ENCODE results near the gene TWF2. TPM values are rescaled to one million over a fixed set of nuclear protein-coding genes. Genes with fewer than 3 reads are reported as not detected.
A peak's percentile ranks its signal among the peaks of the same experiment; 100 is the strongest.

Gene TWF2
- total RNA-seq, 4 donors from 2014 or later, result 33.2 to 46.2 (median 42.6) TPM

DNA sequence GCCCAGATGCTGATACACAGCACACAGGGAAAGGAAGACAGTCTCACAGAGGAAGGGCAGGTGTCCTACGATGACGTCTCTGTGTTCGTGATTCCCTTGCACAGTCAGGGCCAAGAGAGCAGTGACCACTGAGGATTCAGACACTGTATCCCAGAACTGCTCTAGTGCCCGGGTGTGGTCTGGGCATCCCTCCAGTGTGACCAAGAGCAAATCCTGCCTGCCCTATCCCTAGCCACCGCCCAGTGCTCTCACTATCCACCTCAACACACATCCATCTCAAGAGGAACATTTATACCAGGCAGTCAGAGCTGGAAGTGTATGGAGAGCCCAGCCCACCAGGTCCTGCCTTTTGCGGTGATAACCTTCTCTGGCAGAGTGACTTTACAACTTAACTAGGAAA, 10.7 kb upstream of the TWF2 start:
- TF ChIP-seq, protein P1, sequence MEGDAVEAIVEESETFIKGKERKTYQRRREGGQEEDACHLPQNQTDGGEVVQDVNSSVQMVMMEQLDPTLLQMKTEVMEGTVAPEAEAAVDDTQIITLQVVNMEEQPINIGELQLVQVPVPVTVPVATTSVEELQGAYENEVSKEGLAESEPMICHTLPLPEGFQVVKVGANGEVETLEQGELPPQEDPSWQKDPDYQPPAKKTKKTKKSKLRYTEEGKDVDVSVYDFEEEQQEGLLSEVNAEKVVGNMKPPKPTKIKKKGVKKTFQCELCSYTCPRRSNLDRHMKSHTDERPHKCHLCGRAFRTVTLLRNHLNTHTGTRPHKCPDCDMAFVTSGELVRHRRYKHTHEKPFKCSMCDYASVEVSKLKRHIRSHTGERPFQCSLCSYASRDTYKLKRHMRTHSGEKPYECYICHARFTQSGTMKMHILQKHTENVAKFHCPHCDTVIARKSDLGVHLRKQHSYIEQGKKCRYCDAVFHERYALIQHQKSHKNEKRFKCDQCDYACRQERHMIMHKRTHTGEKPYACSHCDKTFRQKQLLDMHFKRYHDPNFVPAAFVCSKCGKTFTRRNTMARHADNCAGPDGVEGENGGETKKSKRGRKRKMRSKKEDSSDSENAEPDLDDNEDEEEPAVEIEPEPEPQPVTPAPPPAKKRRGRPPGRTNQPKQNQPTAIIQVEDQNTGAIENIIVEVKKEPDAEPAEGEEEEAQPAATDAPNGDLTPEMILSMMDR (IDR thresholded peaks at IDR 0.05), result no peak
- TF ChIP-seq POLR2AphosphoS5 (IDR thresholded peaks at IDR 0.05), result no peak
- no peak for TF ChIP-seq EP300 (IDR thresholded peaks at IDR 0.05)
- TF ChIP-seq POLR2A (IDR thresholded peaks at IDR 0.05), result no peak
- H3K4me3 ChIP-seq, result no peak overlapping the region
- DNase-seq (ENCODE audit: low spot score in 2 of 2), result no peak
- peaks cover 61% of the 10 kb centered on the region for H3K4me1 ChIP-seq
- no peaks in the 10 kb centered on the region for H3K9me3 ChIP-seq
- H3K27me3 ChIP-seq, result no peaks in the 10 kb centered on the region
- no peak overlapping the region for H3K27ac ChIP-seq
- peaks cover 56% of the 10 kb centered on the region for H3K36me3 ChIP-seq
- WGBS, result 85% methylated on average over 5 of the region's 6 CpGs

DNA sequence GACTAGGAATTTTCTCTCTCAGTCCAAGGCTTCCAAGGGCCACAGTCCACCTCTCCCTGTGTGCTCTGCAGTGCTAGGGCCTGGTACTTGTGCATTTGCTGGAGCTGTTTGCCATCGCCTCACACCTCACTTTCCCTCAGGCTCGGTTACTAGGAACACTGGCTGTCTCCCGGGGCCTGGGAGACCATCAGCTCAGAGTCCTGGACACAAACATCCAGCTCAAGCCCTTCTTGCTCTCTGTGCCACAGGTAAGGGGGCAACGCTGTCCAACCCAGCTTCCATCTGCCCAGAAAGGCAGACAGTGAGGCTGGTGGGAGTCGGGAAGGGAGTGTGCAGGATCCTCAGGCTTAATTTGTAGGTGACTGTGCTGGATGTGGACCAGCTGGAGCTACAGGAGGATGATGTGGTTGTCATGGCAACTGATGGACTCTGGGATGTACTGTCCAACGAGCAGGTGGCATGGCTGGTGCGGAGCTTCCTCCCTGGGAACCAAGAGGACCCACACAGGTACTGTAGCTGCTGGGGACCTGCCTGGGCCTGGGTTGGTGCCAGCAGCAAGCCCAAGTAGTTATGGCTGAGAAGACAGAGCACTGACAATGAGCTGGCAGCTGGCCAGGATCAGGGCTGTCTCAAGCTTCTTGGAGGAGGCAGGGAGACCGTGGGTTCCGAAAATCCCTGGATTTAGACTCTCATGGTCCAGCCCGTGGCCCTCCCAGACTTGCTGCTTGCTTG, 10.0 kb upstream of the TWF2 start:
- Histone ChIP-seq H3K4me1 (peaks cover 61% of the 10 kb centered on the region), H3K27me3 (no peaks in the 10 kb centered on the region), H3K36me3 (peaks cover 54% of the 10 kb centered on the region), H3K27ac (no peak overlapping the region), H3K9me3 (no peaks in the 10 kb centered on the region), H3K4me3 (no peak overlapping the region)
- TF ChIP-seq POLR2AphosphoS5 (IDR thresholded peaks at IDR 0.05), result no peak
- TF ChIP-seq, protein P1 (IDR thresholded peaks at IDR 0.05), result no peak
- no peak for TF ChIP-seq EP300 (IDR thresholded peaks at IDR 0.05)
- TF ChIP-seq POLR2A (IDR thresholded peaks at IDR 0.05), result no peak
- peak in 1 of 2 donors; percentile 79 for DNase-seq (ENCODE audit: low spot score in 2 of 2)
- WGBS, result 80% methylated on average over 3 of the region's 10 CpGs

DNA sequence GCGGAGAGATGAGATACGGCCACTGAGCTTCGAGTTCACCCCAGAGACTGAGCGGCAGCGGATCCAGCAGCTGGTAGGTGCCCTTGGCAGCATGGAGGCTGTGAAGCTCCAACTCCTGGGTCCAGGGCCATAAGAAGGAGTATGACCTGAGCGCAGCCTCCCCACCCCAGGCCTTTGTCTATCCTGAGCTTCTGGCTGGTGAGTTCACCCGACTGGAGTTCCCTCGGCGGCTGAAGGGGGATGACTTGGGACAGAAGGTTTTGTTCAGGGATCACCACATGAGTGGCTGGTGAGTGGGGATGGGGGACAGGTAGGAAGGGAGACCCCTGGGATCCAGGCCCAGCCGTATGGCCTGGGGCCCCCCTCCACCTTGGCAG, 9.2 kb upstream of the TWF2 start:
- 87% methylated on average over 4 of the region's 10 CpGs for WGBS
- TF ChIP-seq EP300 (IDR thresholded peaks at IDR 0.05), result no peak
- TF ChIP-seq POLR2AphosphoS5 (IDR thresholded peaks at IDR 0.05), result no peak
- no peak for TF ChIP-seq POLR2A (IDR thresholded peaks at IDR 0.05)
- TF ChIP-seq, protein P1 (IDR thresholded peaks at IDR 0.05), result no peak
- Histone ChIP-seq H3K9me3 (no peaks in the 10 kb centered on the region), H3K27ac (no peak overlapping the region), H3K4me3 (no peak overlapping the region), H3K36me3 (peaks cover 48% of the 10 kb centered on the region), H3K4me1 (peaks cover 56% of the 10 kb centered on the region), H3K27me3 (no peaks in the 10 kb centered on the region)
- peak in 1 of 2 donors; percentile 78 for DNase-seq (ENCODE audit: low spot score in 2 of 2)

- Histone ChIP-seq H3K36me3 (peaks cover 47% of the 10 kb centered on the region), H3K9me3 (no peaks in the 10 kb centered on the region), H3K4me3 (peak overlapping the region; percentile 62), H3K4me1 (peaks cover 50% of the 10 kb centered on the region), H3K27me3 (no peaks in the 10 kb centered on the region), H3K27ac (no peak overlapping the region)
- 87% methylated on average over 7 of the region's 7 CpGs for WGBS
- TF ChIP-seq POLR2AphosphoS5 (IDR thresholded peaks at IDR 0.05) (no peak), POLR2A (IDR thresholded peaks at IDR 0.05) (no peak), EP300 (IDR thresholded peaks at IDR 0.05) (no peak)
- TF ChIP-seq, protein P1 (IDR thresholded peaks at IDR 0.05), result no peak
- DNase-seq (ENCODE audit: low spot score in 2 of 2), result no peak
These were observed 8.6 kb upstream of the TWF2 start for GRCh38 chr3:52247409-52248164.

- H3K27ac ChIP-seq, result peak overlapping the region; percentile 83
- no peaks in the 10 kb centered on the region for H3K27me3 ChIP-seq
- H3K36me3 ChIP-seq, result peaks cover 40% of the 10 kb centered on the region
- H3K4me1 ChIP-seq, result peaks cover 43% of the 10 kb centered on the region
- no peak for DNase-seq (ENCODE audit: low spot score in 2 of 2)
- WGBS, result 77% methylated on average over 9 of the region's 14 CpGs
- H3K4me3 ChIP-seq, result peak overlapping the region; percentile 62
- TF ChIP-seq, protein P1 (IDR thresholded peaks at IDR 0.05), result no peak
- TF ChIP-seq POLR2AphosphoS5 (IDR thresholded peaks at IDR 0.05), result no peak
- TF ChIP-seq EP300 (IDR thresholded peaks at IDR 0.05), result no peak
- no peak for TF ChIP-seq POLR2A (IDR thresholded peaks at IDR 0.05)
- H3K9me3 ChIP-seq, result no peaks in the 10 kb centered on the region
These were observed 7.9 kb upstream of the TWF2 start for GRCh38 chr3:52246728-52247408.

Measured in suprapubic skin (tissue), 4 donors.